TTC549 (cell line): Measurements from ENCODE around the gene ZNF100.
"Not testable (repeated sequence)": the region's sequence is repeated elsewhere in the genome, so short reads cannot be mapped to it uniquely, and the experiment has no call there.

Source experiments
- FAIRE-seq: peaks from 2 replicates; lab custom pipeline; 2012; peaks lifted over from hg19 to GRCh38; lab: Jason Lieb, UNC

The ZNF100 gene

GRCh38 chr19:21699197-21699596 is 68.2 kb downstream of the ZNF100 start:
- FAIRE-seq, result no peak

DNA sequence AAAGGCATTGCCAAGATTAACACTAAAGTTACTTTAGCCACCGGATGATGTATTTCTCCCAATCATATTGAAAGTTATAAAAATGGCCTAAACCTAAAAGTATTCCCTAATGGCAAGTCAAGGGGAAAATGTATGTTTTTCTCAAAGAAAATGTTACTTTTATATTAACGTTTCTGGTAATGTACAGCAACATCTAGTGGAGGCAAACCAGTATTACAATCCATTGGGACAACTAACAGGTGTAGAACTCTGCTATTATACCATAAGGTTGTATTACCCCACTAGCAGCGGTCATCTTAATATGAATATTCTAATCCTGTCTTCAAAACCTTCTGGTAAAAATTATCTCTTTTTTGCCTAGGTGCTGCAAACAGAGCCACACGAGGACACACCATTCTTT is 69.2 kb downstream of the ZNF100 start:
- peak; percentile 31 for FAIRE-seq

- no peak for FAIRE-seq
Measured at GRCh38 chr19:21697698-21698097, 69.7 kb downstream of the ZNF100 start.

DNA sequence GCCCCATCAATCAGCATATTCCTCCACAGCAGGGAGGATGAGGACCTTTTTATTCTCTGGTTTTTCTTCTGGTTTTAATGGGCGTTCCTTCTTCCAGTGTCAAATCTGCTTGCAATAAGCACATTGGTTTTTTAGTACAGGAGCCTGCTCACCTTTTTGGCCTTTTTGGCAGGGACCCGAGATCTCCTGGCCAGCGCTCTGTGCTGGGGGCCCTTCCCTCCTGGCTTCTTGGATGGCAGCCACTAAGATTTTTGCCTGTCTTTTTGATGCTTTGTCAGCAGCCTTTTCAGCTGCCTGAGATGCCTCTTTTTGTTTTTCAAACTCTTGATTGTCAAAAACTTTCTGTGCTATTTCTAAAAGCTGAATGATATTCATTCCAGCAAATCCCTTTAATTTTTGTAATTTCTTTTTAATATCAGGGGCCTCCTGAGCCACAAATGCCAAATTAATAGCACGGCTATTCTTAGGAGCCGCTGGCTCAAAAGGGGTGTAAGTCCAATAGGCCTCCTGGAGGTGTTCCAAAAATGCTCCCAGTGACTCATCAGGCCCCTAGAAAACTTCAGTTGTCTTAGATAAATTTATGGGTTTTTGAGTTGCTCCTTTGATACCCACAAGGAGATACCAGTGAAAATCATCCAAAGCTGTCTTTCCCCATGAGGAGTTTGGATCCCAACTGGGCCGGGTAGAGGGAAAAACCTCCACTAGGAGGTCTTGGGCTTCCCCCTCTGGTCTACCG is 73.0 kb downstream of the ZNF100 start:
- no peak for FAIRE-seq

DNA sequence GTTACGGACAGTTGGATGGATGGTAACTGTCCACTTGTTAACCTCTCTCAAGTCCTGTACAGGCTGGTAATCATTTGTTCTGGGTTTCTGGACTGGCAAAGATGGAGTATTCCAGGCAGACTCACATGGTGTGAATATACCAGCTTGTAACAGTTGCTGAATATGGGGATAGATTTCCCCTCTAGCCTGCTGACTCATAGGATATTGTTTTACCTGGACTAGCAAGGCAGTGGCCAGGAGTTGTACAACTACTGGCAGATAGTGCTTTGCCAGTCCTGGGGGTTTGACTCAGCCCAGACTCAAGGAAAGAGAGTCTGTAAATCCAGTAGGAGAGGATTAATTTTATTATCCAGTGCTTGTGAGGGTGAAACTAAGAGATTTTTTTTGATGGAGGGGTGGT is 74.0 kb downstream of the ZNF100 start:
- no peak for FAIRE-seq

- no peak for FAIRE-seq
Measured at GRCh38 chr19:21691661-21692060, 75.7 kb downstream of the ZNF100 start.

DNA sequence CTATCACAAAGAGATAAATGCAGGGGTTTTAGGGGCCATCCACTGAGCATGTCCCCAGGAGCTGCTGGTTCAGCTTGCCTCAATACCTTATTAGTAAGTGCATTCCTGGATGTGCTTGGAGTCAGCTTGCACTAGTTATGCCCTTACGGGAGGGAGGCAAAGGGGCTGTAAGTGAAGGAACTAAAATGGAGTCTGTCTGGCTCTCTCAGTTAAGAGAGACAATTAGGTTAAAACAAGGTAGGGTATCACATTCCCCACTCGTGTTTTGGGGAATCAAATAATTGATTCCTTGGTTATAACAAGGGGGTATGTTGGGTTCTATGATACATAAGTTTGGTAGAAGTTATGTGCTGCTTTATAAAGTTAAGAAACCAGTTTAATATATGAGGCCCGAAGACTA is 78.9 kb downstream of the ZNF100 start:
- no peak for FAIRE-seq

DNA sequence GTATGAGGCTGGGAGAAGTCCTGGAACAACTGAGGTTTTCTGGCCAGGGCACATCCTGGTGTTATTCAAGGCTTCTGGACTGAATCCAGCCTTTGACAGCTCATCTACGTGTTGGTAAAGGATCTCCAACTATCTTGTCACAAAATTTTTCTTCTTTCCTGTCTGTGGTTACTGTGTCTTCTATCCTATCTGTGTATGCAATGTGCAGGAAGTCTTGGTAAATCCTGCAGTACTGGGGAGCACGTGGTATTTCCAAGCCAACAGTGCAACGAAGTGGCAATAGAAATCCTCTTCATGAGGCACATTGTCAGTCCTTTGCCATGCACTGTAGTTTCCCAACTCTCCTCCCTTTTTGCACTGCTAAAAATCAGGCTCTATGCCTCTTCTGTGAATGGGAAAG is 86.7 kb downstream of the ZNF100 start:
- FAIRE-seq, result no peak

- FAIRE-seq, result no peak
Measured at GRCh38 chr19:21680026-21680425, 87.4 kb downstream of the ZNF100 start.

- no peak for FAIRE-seq
Measured at GRCh38 chr19:21677696-21678418, 89.5 kb downstream of the ZNF100 start.

DNA sequence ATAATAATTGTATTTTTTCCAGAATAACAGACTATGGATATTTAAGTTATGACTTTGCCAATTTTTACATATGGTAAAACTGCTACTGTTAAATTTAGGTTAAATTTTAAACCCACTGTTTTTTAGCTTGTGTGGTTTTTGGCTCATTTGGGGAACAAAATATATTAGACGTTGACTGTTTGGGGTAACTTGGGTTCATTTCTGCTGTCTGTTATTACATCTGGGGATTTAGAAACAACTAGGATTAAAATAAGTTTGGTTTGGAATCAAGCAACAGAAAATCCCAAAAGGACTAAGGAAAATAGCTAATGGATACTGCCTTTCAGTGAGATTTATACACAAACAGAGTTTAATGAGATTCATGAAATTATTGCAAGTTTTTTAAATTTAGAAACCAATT is 92.9 kb downstream of the ZNF100 start:
- FAIRE-seq, result no peak

DNA sequence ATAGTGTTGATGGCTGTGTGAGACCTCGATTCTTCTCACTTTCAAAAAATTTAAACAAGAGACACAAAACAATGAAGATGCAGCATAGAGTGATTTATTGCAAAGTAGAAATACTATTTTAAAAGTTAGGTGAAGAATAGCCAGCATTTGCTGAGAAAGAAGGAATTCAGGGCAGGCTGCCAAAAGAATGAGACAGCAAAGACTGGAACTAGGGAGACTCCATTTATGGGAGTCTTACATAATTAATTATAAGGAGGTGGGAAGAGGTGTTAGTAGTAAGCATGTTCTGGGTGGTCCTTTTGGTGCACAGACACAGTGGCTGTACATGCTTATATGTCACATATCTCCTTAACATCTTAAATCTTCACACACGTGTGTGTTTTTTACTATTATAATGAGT is 93.9 kb downstream of the ZNF100 start:
- not testable (repeated sequence) for FAIRE-seq
